ENCODE results near the gene TBATA. TPM values are rescaled to one million over a fixed set of nuclear protein-coding genes. Genes with fewer than 3 reads are reported as not detected.

TBATA gene
- total RNA-seq, 3 donors from 2014 or later = not detected

- intact Hi-C loops (cut with DNase I; ENCODE audit: low total_unique reads) = loop anchor here (10.0 kb wide), 1 partner anchor 195 kb away; no protein-coding TSS in a partner anchor
- Histone ChIP-seq H3K27me3 (no peaks in the 10 kb centered on the region), H3K36me3 (no peaks in the 10 kb centered on the region), H3K4me3 (no peak overlapping the region), H3K4me1 (no peaks in the 10 kb centered on the region), H3K27ac (no peak overlapping the region), H3K9me3 (no peaks in the 10 kb centered on the region)
- DNase-seq (ENCODE audit: low spot score in 2 of 2) = no peak
- TF ChIP-seq CTCF (IDR thresholded peaks at IDR 0.05) = no peak
- TF ChIP-seq POLR2A (IDR thresholded peaks at IDR 0.05) = no peak
- TF ChIP-seq POLR2AphosphoS5 (IDR thresholded peaks at IDR 0.05) = no peak
Measured at GRCh38 chr10:70749756-70750155, 35.4 kb downstream of the TBATA start.

DNA sequence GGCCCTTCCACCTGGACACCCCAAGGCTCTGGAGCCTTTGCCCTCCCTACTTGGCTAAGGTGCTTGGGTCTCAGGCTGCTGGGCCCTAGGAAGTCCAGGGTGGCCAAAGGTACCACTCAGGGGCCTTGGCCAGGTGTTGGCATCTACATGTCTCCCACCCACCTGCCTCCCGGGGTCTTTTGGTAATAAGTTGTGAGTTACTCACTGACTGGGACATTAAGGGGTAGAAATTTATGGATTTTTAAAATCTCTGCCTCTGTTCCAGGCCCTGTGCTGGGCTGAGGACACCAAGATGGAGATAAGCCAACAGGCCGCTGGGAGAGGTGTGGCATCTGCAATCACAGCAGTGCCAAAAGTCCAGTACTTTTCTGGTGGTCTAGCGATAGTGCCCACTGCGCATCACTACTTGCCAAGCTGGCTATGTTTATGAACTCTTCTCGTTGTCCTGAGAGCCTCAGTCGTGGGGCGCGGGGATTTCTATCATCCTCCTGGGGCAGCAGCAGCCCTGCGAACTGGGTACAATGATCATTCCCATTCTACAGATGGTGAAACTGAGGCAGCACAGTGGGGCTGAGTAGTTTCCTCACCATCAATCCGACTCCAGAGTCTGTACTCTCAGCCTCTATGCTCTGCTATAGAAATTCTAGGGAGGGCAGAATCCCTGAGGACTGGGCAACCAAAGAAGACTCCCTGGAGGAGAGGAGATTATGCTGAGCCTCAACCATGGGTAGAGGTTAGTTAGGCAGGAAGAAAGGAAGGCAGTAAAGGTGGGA lies 36.2 kb downstream of the TBATA start:
- no peak for DNase-seq (ENCODE audit: low spot score in 2 of 2)
- H3K27ac ChIP-seq = no peak overlapping the region

DNA sequence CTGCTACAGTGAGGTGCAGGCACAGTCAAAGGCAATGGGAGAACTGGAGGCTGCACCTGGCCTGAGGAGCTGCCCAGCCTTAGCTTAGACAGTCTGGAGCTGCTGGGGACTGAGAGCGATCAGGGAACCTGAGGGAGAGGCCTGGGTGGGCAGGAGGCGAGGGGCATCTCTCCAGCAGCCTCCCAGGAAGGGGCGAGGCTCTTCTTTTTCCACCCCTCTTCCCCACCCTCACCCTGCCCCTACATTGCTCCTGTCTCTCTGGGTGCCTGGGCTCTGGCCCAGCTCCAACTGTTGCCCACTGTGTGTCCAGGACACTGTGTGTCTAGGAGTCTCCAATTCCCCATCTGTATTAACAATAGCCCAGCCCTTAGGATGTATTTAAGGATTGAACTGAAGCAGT lies 36.9 kb downstream of the TBATA start:
- Histone ChIP-seq H3K36me3 (no peaks in the 10 kb centered on the region), H3K4me3 (no peak overlapping the region), H3K27ac (no peak overlapping the region), H3K9me3 (no peaks in the 10 kb centered on the region), H3K4me1 (no peaks in the 10 kb centered on the region), H3K27me3 (no peaks in the 10 kb centered on the region)
- TF ChIP-seq POLR2AphosphoS5 (IDR thresholded peaks at IDR 0.05) (no peak), POLR2A (IDR thresholded peaks at IDR 0.05) (no peak)
- DNase-seq (ENCODE audit: low spot score in 2 of 2) = no peak
- intact Hi-C loops (cut with DNase I; ENCODE audit: low total_unique reads) = no loop called here

More for the DNA sequence above, 36.2 kb downstream of the TBATA start:
- H3K27me3 ChIP-seq = no peaks in the 10 kb centered on the region
- no peaks in the 10 kb centered on the region for H3K4me1 ChIP-seq
- H3K4me3 ChIP-seq = no peak overlapping the region
- no peaks in the 10 kb centered on the region for H3K36me3 ChIP-seq
- no peaks in the 10 kb centered on the region for H3K9me3 ChIP-seq
- TF ChIP-seq POLR2AphosphoS5 (IDR thresholded peaks at IDR 0.05) (no peak), CTCF (IDR thresholded peaks at IDR 0.05) (no peak), POLR2A (IDR thresholded peaks at IDR 0.05) (no peak)
- intact Hi-C loops (cut with DNase I; ENCODE audit: low total_unique reads) = no loop called here

- H3K9me3 ChIP-seq = no peaks in the 10 kb centered on the region
- DNase-seq (ENCODE audit: low spot score in 2 of 2) = no peak
- intact Hi-C loops (cut with DNase I; ENCODE audit: low total_unique reads) = no loop called here
- TF ChIP-seq CTCF (IDR thresholded peaks at IDR 0.05) = no peak
- no peak for TF ChIP-seq POLR2AphosphoS5 (IDR thresholded peaks at IDR 0.05)
- no peak for TF ChIP-seq POLR2A (IDR thresholded peaks at IDR 0.05)
- H3K36me3 ChIP-seq = no peaks in the 10 kb centered on the region
- no peak overlapping the region for H3K4me3 ChIP-seq
- no peak overlapping the region for H3K27ac ChIP-seq
- H3K27me3 ChIP-seq = no peaks in the 10 kb centered on the region
- no peaks in the 10 kb centered on the region for H3K4me1 ChIP-seq
Measured at GRCh38 chr10:70747192-70747965, 37.8 kb downstream of the TBATA start.

DNA sequence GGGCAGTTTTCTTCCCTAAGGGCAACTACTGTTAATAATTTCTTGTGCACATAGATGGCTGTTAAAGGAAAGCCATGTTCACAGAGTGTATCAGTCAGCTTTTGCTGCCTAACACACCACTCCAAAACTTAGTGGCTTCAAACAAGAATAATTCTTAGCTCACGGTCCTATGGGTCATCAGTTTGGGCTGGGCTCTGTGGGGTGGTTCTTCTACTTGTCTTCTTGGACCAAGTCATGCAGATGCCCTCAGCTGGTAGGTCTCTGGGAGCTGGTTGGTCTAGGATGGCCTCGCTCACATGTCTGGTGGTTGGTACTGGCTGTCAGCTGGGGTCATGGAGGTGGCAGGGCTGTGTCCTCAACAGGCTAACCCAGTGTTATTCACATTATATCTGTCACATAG lies 39.6 kb downstream of the TBATA start:
- Histone ChIP-seq H3K36me3 (no peaks in the 10 kb centered on the region), H3K9me3 (no peaks in the 10 kb centered on the region), H3K4me3 (no peak overlapping the region), H3K27ac (no peak overlapping the region), H3K27me3 (no peaks in the 10 kb centered on the region), H3K4me1 (no peaks in the 10 kb centered on the region)
- no peak for TF ChIP-seq POLR2AphosphoS5 (IDR thresholded peaks at IDR 0.05)
- intact Hi-C loops (cut with DNase I; ENCODE audit: low total_unique reads) = no loop called here
- no peak for DNase-seq (ENCODE audit: low spot score in 2 of 2)

DNA sequence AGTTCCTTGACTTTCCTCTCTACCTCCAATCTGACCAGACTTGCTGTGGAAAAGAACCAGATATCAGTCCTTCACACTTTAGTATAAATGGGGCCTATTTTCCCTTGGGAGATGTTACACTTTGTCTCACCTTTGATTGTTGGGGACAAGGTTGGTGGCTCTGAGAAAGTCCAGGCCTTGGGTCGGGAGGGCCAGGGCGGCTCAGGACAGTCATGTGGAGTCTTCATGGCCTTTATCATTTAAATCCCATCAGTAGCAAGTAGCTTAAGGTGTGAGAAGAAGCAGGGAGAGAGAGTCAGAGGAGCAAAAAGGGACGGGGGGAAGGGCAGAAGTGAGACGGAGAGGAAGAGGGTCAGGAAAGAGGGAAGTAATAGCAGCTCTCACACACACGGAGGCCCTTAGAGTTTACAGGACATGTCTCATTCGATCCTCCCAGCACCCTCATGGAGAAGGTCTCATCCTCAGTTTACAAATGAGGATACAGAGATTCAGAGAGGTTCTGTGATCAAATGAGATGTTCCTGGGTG lies 40.5 kb downstream of the TBATA start:
- no peak for DNase-seq (ENCODE audit: low spot score in 2 of 2)
- Histone ChIP-seq H3K27me3 (no peaks in the 10 kb centered on the region), H3K27ac (no peak overlapping the region), H3K4me3 (no peak overlapping the region), H3K36me3 (no peaks in the 10 kb centered on the region), H3K9me3 (no peaks in the 10 kb centered on the region), H3K4me1 (no peaks in the 10 kb centered on the region)
- TF ChIP-seq CTCF (IDR thresholded peaks at IDR 0.05) (no peak), POLR2A (IDR thresholded peaks at IDR 0.05) (no peak), POLR2AphosphoS5 (IDR thresholded peaks at IDR 0.05) (no peak)
- intact Hi-C loops (cut with DNase I; ENCODE audit: low total_unique reads) = no loop called here
